NCI-H1092 (cell line): ENCODE measurements around the gene SLC25A6.
"Not testable (repeated sequence)": the region's sequence is repeated elsewhere in the genome, so short reads cannot be mapped to it uniquely, and the experiment has no call there.

Experiments
- DNase-seq: peaks from one replicate; lab custom pipeline; 2025; lab: John Stamatoyannopoulos, UW

Gene SLC25A6

DNA sequence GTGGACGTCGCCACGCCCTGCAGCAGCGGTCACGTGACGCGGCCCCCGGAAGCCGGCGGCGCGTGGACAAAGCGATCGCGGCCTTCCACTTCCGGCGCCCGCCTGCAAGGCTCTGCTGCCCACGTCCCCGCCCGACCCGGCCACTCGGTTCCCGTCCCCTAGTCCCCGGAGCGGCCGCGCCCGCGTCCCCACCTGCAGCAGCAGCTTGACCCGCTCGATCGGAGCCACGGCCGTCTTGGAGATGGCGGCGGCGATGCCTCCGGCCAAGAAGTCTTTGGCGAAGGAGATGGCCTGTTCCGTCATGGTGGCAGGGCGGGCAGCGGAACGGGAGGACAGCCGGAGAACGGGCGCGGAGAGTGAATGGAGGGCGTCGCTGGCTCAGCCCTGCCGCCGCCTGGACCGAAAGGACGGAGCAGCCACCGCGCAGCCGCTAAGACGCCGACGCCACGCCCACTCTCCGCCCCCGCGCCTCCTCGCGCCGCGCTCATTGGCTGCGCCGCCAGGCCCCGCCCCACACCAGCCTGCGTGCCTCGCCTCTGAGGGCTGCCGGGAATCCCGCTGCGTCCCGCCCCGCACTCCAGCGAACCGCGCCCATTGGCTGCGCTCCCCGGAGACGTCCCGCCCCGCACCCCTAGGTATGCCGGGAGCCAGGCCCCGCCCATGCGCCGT is at the start of gene SLC25A6:
Gene SLC25A6 (minus strand): TSS at position 407 of the 669 bp plus-strand sequence. CDS start 104 bp downstream, at position 303.
- no peak for DNase-seq

- DNase-seq, result no peak
These were observed 48.6 kb upstream of the SLC25A6 start for GRCh38 chrX:1440506-1440905.

DNA sequence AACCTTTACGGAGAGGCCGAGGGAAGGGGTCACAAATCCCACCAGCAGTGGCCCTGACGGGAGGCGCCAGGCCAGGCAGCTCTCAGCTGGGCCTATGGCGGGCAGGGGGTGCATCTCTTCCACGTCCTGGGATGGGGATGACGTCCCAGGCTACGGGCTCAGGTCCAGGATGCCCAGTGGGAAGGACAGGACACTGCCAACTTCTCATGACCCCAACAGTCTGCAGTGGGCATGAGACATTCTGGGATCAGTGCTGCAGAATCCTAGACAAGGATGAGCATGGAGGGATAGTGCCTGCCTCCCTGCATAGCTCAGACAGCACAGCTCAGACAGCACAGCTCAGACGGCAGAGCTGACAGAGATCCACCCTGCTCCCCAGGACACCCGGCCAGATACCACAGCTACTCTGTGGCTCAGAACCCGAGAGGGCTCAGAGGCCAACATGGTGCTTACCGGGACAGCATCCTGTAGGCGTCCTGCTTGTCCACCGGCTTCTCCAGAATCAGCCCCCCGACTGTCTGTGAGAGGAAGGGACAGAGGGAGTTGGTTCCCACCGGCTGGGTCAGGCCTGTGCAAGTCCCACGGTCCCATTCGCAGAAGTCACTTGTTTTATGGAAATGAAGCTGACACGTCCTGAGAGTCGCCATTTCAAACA is 43.5 kb upstream of the SLC25A6 start:
- no peak for DNase-seq

DNA sequence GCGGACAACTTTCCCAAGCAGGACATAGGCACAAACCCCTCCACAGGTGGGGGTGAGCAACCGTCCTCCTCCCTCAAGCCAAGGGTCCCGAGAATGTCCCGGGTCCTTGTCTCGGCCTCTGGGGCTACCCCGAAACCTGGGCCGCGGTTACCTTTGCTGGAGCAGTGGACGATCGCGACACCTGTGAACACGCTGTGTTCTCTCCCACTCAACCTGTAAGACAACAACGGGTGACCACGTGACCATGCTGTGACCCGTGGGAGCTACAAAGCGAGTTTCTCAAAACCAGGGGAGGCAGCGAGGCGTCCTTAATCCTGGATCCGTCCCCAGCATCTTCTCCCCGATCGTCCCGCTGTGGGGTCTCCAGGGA is 42.9 kb upstream of the SLC25A6 start:
- no peak for DNase-seq

DNA sequence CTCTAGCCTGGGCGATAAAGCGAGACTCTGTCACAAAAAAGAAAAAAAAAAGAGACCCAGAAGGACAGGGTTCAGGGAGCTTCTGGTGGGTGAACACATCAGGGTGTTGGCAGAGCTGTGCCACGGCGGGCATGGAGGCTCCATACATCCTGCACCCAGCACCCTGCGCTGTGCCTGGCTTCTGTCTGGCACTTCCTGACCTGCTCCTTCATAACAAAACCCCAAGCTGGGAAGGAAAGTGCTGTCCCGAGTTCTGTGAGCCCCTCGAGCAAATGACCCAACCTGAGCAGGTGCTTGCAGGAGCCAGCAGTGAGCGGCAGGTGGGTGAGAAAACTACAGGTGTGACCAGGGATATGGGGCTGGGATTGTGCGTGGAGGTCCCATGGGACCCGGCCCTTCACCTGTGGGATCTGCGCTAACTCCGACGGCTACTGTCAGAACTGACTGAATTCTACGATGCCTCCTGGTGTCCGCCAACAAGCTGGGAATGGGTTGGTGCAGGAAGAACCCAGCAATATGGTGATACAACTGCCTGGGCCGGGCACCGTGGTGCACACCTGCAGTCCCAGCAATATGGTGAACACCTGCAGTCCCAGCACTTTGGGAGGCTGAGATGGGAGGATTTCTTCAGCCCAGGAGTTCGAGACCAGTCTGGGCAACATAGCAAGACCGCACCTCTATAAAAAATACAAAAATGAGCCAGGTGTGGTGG is 41.9 kb upstream of the SLC25A6 start:
- DNase-seq, result no peak

DNA sequence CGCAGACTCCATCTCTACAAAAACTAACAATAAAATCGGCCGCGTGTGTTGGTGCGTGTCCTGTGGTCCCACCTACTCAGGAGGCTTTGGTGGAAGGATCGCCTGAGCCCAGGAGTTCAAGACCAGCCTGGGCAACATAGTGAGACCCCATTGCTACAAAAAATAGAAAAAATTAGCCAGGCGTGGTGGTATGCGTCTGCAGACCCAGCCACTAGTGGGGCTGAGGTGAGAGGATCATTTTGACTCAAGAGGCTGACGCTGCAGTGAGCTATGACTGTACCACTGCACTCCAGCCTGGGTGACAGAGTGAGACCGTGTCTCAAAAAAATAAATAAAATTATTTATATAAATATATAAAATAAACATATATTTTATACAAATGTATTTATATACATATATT is 38.5 kb upstream of the SLC25A6 start:
- no peak for DNase-seq

- no peak for DNase-seq
These were observed 35.8 kb upstream of the SLC25A6 start for GRCh38 chrX:1427756-1428155.

DNA sequence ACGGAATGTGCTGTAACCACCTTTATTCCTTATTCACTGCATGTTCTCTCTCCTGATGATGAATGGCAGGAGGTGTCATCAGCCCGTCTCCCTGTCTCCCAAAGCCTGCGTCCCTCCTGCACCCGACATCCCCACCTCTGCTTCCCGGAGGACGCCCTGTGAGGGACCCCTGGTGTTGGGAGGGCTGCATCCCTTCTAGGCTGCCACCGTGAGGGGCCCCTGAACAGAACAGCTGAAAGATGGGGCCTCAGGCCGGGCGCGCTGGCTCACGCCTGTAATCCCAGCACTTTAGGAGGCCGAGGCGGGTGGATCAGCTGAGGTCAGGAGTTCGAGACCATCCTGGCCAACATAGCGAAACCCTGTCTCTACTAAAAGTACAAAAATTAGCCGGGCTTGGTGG is 34.4 kb upstream of the SLC25A6 start:
- DNase-seq, result not testable (repeated sequence)

DNA sequence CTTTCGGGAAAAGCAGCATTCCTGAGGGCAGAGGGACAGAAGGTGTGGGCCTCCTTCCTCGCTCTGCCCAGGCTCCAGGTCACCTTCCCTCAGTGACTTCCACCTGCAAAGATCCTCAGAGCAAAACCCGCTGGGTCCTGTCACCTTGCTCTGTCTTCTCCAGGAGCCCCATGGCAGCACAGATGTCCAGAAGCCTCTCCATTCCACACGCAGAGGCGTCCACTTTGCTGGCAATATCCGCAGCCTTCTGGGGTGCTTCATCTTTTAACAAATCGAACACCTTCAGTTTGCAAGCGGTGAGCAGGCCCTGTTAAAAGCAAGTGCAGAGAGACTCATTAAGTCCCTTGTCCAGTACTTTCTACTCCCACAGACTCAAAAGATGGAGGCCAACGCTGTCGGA is 33.5 kb upstream of the SLC25A6 start:
- DNase-seq, result no peak

DNA sequence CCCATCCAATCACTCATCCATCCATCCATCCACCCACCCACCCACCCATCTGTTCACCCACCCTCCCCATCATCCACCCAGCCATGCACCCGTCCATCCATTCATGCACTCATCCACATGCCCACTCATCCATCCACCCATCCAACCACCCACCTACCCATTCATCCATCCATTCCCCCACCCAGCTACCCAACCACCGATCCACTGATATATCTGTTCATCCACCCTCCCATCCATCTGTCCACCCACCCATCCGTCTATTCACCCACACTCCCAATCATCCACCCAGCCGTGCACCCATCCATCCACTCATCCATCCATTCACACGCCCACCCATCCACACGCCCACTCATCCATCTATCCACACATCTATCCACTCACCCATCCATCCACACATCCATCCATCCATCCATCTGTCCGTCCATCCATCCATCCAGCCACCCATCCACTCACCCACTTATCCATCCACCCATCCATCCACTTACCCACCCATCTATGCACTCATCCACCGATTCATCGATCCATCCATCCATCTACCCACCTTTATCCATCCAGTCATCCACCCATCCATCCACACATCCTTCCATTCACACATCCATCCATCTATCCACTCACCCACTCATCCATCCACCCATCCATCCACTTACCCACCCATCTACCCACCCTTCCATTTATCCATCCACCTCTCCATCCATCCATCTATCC is 32.4 kb upstream of the SLC25A6 start:
- no peak for DNase-seq

DNA sequence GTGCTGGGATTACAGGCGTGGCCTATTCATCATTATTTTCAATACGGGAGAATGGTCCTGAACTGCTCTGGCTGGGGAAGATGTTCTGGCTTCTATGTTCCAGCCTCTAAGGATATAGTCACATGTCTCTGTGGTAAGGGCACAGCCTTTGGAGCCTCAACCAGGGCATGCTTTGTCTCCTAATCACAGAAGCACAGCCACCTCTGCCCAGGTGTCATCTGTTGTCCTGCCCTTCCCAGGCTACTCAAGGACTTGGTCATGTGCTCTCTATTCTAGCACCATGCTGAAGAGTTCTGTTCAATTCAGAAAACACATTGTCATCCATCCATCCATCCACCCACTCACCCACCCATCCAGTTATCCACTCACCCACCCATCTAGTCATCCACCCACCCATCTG is 31.3 kb upstream of the SLC25A6 start:
- DNase-seq, result no peak

GRCh38 chrX:1422135-1422465 is 30.2 kb upstream of the SLC25A6 start:
- DNase-seq, result no peak

GRCh38 chrX:1421433-1422134 is 29.7 kb upstream of the SLC25A6 start:
- DNase-seq, result no peak

DNA sequence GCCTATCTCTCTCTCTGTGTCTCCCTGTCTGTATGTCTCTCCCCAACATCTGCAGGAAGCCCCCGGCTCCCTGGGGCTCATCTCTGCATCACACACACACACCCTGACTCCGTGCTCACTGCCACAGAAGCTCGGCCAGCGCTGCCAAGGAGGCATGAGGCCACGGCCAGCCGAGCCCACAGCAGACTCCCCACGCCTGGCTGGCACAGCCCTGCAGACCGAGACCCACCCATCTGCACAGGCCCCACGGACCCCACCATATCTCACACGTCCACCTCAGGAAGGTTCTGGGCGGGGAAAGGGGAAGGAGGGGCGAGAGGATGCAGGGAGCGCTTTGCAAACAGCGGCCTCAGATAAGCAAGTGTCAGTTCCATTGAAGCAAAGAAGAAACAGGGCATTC is 28.5 kb upstream of the SLC25A6 start:
- DNase-seq, result no peak

- DNase-seq, result no peak
These were observed 27.8 kb upstream of the SLC25A6 start for GRCh38 chrX:1419545-1420355.

DNA sequence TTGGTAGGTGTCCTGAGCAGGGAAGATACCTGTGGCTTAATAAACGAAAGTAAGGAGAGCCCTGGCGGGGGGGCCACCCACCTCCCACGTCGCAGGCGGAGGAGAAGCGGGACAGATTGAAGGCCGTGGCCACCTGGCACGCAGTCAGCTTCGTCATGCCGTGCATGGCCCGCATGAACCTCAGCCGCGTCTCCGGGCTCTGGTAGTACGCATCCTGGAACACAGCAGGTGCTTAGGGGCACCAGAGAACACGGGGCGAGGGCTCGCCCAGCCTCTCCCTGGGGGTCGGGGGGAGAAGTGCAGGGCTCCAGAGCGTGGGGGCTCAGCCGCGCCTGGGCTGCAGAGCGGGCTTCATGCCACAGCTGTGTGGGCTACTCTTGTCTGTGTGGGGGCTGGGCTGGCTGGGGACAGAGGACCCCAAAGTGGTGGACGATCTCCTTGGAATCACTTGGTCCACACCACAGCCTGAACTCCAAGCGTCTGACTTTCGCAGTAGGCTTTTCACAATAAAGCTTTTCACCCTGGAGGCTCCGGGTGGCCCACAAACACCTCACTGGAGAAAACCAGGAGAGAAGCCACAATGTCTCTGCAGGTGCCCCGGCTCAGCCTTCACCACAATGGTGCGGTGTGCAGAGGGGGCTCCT is 27.1 kb upstream of the SLC25A6 start:
- no peak for DNase-seq

GRCh38 chrX:1417921-1418771 is 26.2 kb upstream of the SLC25A6 start:
- no peak for DNase-seq

GRCh38 chrX:1416965-1417760 is 25.2 kb upstream of the SLC25A6 start:
- DNase-seq, result no peak

GRCh38 chrX:1416327-1416784 is 24.4 kb upstream of the SLC25A6 start:
- no peak for DNase-seq
